Esophagus muscularis mucosa (tissue), 4 donors: ENCODE data around the gene CDH8. TPM values are rescaled to one million over a fixed set of nuclear protein-coding genes. Genes with fewer than 3 reads are reported as not detected.

Source experiments
- DNase-seq: peaks from one replicate; pipeline ENCODE4 v3.0.0-alpha.2; 2017; ENCODE audit errors: extremely low spot score
- H3K27ac ChIP-seq, 4 donors: fragments of 200-600 bp; sonication (generic); replicated peaks in 1 of 4; 1 replicate in 3 of 4; 2 replicates in 1 of 4; pipeline ENCODE4 v1.5.1; 2016 to 2019; ENCODE audit warnings: mild to moderate bottlenecking in 1 of 4
- H3K27me3 ChIP-seq, 4 donors: fragments of 200-600 bp; sonication (generic); one replicate each; pipeline versions ENCODE4 v1.5.1 to v1.6.0; 2016 to 2019
- H3K36me3 ChIP-seq, 4 donors: fragments of 200-600 bp; sonication (generic); one replicate each; pipeline ENCODE4 v1.5.1; 2016 to 2019
- H3K4me1 ChIP-seq, 4 donors: fragments of 200-600 bp; sonication (generic); one replicate each; pipeline ENCODE4 v1.5.1; 2016 to 2019
- H3K4me3 ChIP-seq, 4 donors: fragments of 200-600 bp; sonication (generic); 1 replicate in 2 of 4; 2 replicates in 2 of 4; pipeline ENCODE4 v1.5.1; 2016 to 2019; ENCODE audit warnings: mild to moderate bottlenecking in 4 of 4, moderate library complexity in 1 of 4
- H3K9me3 ChIP-seq, 4 donors: fragments of 200-600 bp; sonication (generic); 1 replicate in 3 of 4; 2 replicates in 1 of 4; pipeline ENCODE4 v1.5.1; 2016 to 2019
- CTCF ChIP-seq, 3 experiments: fragments of 200-600 bp in 2 of 3; fragments of 450-650 bp in 1 of 3; sonication (generic) in 2 of 3; IDR thresholded peaks; one replicate each; pipeline ENCODE4 v1.5.1; 2017 to 2019; ENCODE audit warnings: antibody characterized with exemption in 3 of 3, mild to moderate bottlenecking in 2 of 3, moderate library complexity in 1 of 3
- EP300 ChIP-seq: sonication (generic); formaldehyde crosslinking; IDR thresholded peaks from one replicate; pipeline ENCODE4 v1.6.1; 2017; ENCODE audit warnings: antibody characterized with exemption
- POLR2A ChIP-seq: fragments of 450-650 bp; IDR thresholded peaks from one replicate; pipeline ENCODE4 v1.6.1; 2017; ENCODE audit warnings: antibody characterized with exemption, moderate library complexity, mild to moderate bottlenecking, low read depth
- POLR2AphosphoS5 ChIP-seq, 2 donors: sonication (generic); formaldehyde crosslinking; IDR thresholded peaks; one replicate each; pipeline ENCODE4 v1.6.1; 2017; ENCODE audit warnings: antibody characterized with exemption in 2 of 2
- WGBS: methylation state at CpG from one replicate; pipeline ENCODE4 v1.1.5; 2018; 5-methylcytosine and 5-hydroxymethylcytosine counted together
- intact Hi-C: fragments of 100-400 bp; cut with DNase I; formaldehyde crosslinking; loops from one replicate; pipeline ENCODE4 v1.15.1; 2023
- total RNA-seq, 4 donors: library from RNA; depleted of rRNA; stranded (reverse); fragments of >200 nt; gene quantifications; one replicate each; pipeline versions ENCODE4 v1.1.0 to v1.2.1, GENCODE V29; 2016

Gene CDH8
- total RNA-seq, 4 donors from 2014 or later, result 0.42 to 3.6 (median 1.9) TPM

GRCh38 chr16:61890386-61890785 is 145.9 kb downstream of the CDH8 start:
- H3K36me3 ChIP-seq, result no peaks in the 10 kb centered on the region
- no peak for DNase-seq
- no peaks in the 10 kb centered on the region for H3K9me3 ChIP-seq
- TF ChIP-seq EP300 (no peak), CTCF (IDR thresholded peaks at IDR 0.05) (no peak), POLR2AphosphoS5 (IDR thresholded peaks at IDR 0.05) (no peak), POLR2A (no peak)
- no peaks in the 10 kb centered on the region for H3K4me1 ChIP-seq
- H3K27me3 ChIP-seq, result no peaks in the 10 kb centered on the region
- H3K27ac ChIP-seq, result no peak overlapping the region
- 96% methylated on average over 2 of the region's 2 CpGs for WGBS
- intact Hi-C loops, result no loop called here
- H3K4me3 ChIP-seq, result no peak overlapping the region

- H3K36me3 ChIP-seq, result no peaks in the 10 kb centered on the region
- no peak for DNase-seq
- H3K4me1 ChIP-seq, result no peaks in the 10 kb centered on the region
- H3K27ac ChIP-seq, result no peak overlapping the region
- H3K9me3 ChIP-seq, result no peaks in the 10 kb centered on the region
- TF ChIP-seq POLR2AphosphoS5 (IDR thresholded peaks at IDR 0.05) (no peak), POLR2A (no peak), EP300 (no peak), CTCF (IDR thresholded peaks at IDR 0.05) (no peak)
- H3K4me3 ChIP-seq, result no peak overlapping the region
- 71% methylated on average over 4 of the region's 4 CpGs for WGBS
- no peaks in the 10 kb centered on the region for H3K27me3 ChIP-seq
- intact Hi-C loops, result no loop called here
Observed at GRCh38 chr16:61887903-61888302, 148.3 kb downstream of the CDH8 start.

GRCh38 chr16:61885343-61885742 is 150.9 kb downstream of the CDH8 start:
- WGBS, result 69% methylated on average over 6 of the region's 6 CpGs
- Histone ChIP-seq H3K9me3 (no peaks in the 10 kb centered on the region), H3K36me3 (no peaks in the 10 kb centered on the region), H3K27ac (no peak overlapping the region), H3K27me3 (no peaks in the 10 kb centered on the region), H3K4me1 (no peaks in the 10 kb centered on the region), H3K4me3 (no peak overlapping the region)
- TF ChIP-seq EP300, result no peak
- no peak for TF ChIP-seq POLR2AphosphoS5 (IDR thresholded peaks at IDR 0.05)
- DNase-seq, result no peak
- intact Hi-C loops, result no loop called here

GRCh38 chr16:61879306-61879705 is 156.9 kb downstream of the CDH8 start:
- Histone ChIP-seq H3K27me3 (no peaks in the 10 kb centered on the region), H3K4me1 (no peaks in the 10 kb centered on the region), H3K27ac (no peak overlapping the region), H3K9me3 (no peaks in the 10 kb centered on the region), H3K4me3 (no peak overlapping the region), H3K36me3 (no peaks in the 10 kb centered on the region)
- 93% methylated on average over 3 of the region's 3 CpGs for WGBS
- DNase-seq, result no peak
- intact Hi-C loops, result no loop called here
- TF ChIP-seq POLR2A (no peak), EP300 (no peak), POLR2AphosphoS5 (IDR thresholded peaks at IDR 0.05) (no peak), CTCF (IDR thresholded peaks at IDR 0.05) (no peak)

GRCh38 chr16:61877436-61877835 is 158.8 kb downstream of the CDH8 start:
- 87% methylated on average over 1 of the region's 1 CpG for WGBS
- Histone ChIP-seq H3K4me1 (no peaks in the 10 kb centered on the region), H3K36me3 (no peaks in the 10 kb centered on the region), H3K27me3 (no peaks in the 10 kb centered on the region), H3K4me3 (no peak overlapping the region), H3K9me3 (no peaks in the 10 kb centered on the region), H3K27ac (no peak overlapping the region)
- TF ChIP-seq CTCF (IDR thresholded peaks at IDR 0.05) (no peak), POLR2AphosphoS5 (IDR thresholded peaks at IDR 0.05) (no peak), POLR2A (no peak), EP300 (no peak)
- DNase-seq, result no peak
- intact Hi-C loops, result no loop called here
